Raji (cell line): ENCODE results near the gene LRP2.

ENCODE experiments used
- POLR2A ChIP-seq: IDR thresholded peaks from 2 replicates; pipeline ENCODE4 v1.6.1; 2011; ENCODE audit warnings: low read depth, low read length, control low read depth; ENCODE audit not compliant: insufficient read depth

LRP2 gene

GRCh38 chr2:169106563-169107545 is 255.5 kb downstream of the LRP2 start:
- no peak for TF ChIP-seq POLR2A

GRCh38 chr2:169106134-169106533 is 256.2 kb downstream of the LRP2 start:
- no peak for TF ChIP-seq POLR2A

- no peak for TF ChIP-seq POLR2A
Observed at GRCh38 chr2:169105476-169105875, 256.9 kb downstream of the LRP2 start.

GRCh38 chr2:169104848-169105247 is 257.5 kb downstream of the LRP2 start:
- no peak for TF ChIP-seq POLR2A

DNA sequence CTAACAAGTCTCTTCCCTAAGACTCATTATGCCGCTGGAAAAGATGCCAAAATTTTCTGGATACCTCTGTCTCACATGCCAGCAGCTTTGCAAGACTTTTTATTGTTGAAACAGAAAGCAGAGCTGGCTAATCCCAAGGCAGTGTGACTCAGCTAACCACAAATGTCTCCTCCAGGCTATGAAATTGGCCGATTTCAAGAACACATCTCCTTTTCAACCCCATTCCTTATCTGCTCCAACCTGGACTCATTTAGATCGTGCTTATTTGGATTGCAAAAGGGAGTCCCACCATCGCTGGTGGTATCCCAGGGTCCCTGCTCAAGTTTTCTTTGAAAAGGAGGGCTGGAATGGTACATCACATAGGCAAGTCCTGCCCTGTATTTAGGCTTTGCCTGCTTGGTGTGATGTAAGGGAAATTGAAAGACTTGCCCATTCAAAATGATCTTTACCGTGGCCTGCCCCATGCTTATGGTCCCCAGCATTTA is 266.7 kb downstream of the LRP2 start:
- no peak for TF ChIP-seq POLR2A

DNA sequence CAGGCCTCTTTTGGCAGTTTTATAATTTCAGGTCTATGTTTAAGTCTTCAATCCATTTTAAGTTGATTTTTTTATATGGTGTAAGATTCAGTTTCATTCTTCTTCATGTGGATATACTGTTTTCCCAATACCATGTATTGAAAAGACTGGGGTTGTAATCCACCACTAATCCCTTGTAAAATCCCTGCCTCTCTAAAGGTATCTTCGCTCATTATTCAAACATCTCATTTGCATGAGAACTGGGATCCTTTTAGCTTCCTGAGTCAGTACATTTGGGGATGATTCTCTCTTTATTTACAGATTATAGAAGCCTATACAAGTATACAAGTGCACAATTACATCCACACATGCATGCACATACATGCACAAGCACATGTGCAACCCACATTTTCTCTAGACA is 267.7 kb downstream of the LRP2 start:
- TF ChIP-seq POLR2A, result no peak

DNA sequence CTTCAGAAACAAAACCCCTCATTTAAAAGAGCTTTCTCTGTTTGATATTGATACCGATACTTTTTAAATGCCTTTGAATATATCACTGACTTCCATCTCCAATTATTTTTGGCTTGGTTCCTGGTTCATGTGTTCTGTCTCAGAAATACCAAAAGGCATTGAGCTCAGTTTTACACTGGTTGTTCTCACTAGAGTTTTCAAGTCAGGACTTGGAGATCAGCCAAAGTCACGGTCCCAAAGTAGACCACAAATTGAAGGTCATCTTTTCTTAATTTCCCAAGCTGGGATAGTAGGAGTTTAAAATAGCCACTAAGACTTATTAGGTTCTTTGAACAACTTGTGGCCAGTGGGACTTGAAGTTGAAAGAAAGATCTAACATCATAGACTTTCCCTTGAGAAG is 268.8 kb downstream of the LRP2 start:
- TF ChIP-seq POLR2A, result no peak

- no peak for TF ChIP-seq POLR2A
Observed at GRCh38 chr2:169091761-169092519, 270.4 kb downstream of the LRP2 start.

- no peak for TF ChIP-seq POLR2A
Observed at GRCh38 chr2:169091256-169091655, 271.1 kb downstream of the LRP2 start.

- no peak for TF ChIP-seq POLR2A
Observed at GRCh38 chr2:169090133-169090820, 272.1 kb downstream of the LRP2 start.

DNA sequence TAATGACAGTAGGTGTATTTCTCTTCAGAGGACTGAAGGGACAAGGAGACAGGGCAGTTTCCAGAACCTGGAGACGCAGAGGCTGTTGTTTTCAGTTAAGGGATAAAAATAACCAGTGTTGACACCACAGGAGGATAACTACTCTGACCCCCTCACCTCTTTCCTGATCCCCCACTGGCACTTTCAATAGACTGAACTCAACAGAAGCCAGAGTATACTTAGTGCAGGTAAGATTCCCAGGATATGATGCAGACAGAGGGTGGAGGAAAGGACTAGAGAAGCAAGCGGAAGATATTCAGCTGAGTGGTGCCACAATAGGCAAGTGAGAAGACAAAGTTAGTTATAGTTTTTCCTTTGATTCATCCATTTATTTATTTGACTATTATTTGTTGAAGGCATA is 273.2 kb downstream of the LRP2 start:
- no peak for TF ChIP-seq POLR2A

DNA sequence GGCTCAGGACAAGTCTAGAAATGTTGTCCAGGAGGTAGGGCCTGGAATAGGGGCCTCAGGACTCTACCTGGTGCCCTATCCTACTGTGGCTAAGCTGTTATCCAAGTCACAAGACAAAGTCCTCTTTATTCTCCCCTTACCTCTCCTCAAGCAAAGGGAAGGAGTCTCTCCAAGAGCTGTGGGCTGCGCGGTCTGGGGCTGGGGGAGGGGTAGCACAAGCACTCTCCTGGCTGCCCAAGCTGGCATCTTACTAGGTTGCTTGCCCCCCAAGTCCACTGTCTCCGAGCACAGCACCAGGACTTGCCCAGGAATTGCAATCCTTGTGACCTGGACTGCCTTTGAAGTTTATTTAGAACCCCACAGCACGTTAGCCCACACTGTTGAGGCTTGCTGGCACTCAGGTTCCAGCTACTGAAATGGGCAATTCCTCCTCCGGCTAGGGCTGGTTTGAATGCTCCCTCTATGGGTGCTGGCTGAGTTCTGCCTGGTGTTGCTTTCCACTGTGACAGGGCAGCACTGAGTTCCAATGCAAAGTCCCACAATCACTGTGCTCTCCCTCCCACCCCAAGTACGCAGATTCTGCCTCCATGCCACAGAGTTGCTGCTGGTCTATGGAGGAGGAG is 274.5 kb downstream of the LRP2 start:
- TF ChIP-seq POLR2A, result no peak

DNA sequence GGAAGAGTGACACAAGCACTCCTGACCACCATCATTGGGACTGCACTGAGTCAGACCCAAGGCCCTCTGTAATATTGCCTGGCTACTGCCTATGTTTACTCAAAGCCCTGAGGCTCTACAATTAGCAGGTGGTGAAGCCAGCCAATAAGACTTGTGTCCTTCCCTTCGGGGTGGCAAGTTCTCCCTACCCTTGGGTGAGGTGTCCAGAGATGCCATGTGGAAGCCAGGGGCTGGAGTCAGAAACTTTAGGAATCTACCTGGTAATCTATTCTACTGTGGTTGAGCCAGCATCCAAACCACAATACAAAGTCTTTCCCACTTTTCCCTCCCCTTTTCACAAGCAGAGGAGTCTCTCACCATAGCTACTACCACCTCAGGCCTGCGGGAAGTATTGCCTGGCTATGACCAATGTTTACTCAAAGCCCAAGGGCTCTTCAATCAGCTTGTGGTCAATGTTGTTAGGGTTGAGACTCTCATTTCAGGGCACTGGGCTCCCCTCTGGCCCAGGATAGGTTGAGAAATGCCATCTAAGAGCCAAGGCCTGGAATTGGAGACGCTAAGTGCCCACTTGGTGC is 275.4 kb downstream of the LRP2 start:
- no peak for TF ChIP-seq POLR2A

DNA sequence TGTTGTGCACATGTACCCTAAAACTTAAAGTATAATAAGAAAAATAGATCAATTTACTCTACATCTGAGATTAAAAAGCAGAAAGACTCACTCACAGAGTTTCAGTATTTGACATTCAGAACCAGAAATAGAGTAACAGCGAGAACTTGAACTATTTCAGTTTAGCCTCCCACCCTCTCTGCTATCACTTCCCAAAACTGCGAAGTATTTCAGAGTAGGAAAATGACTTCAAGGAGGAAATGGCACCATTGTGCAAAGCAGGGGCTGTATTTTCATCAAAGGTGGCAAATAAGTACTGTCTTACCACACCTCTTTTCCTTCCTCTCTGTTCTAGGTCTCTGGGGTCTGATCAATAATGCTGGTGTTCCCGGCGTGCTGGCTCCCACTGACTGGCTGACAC is 279.3 kb downstream of the LRP2 start:
- TF ChIP-seq POLR2A, result no peak

DNA sequence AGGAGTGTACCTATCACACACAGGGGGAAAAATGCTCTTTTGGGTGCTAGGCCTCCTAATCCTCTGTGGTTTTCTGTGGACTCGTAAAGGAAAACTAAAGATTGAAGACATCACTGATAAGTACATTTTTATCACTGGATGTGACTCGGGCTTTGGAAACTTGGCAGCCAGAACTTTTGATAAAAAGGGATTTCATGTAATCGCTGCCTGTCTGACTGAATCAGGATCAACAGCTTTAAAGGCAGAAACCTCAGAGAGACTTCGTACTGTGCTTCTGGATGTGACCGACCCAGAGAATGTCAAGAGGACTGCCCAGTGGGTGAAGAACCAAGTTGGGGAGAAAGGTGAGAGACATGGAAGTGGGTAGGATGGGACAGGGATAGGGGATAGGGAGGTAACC is 280.8 kb downstream of the LRP2 start:
- no peak for TF ChIP-seq POLR2A
